Spleen (tissue), 7 donors: ENCODE data around the gene SLIT1.

Experiments
- POLR2A ChIP-seq, 3 donors: fragments of 450-650 bp; IDR thresholded peaks; one replicate each; pipeline ENCODE4 v1.5.1; 2017; ENCODE audit warnings: antibody characterized with exemption in 3 of 3, mild to moderate bottlenecking in 1 of 3
- TF ChIP-seq, protein P1 (sequence below), 11 experiments: fragments of 200-600 bp in 7 of 11; fragments of 450-650 bp in 4 of 11; sonication (generic) in 4 of 11; IDR thresholded peaks in 8 of 11; conservative IDR thresholded peaks in 3 of 11; 1 replicate in 7 of 11; 2 replicates in 4 of 11; pipeline versions ENCODE4 v1.4.0 to v1.8.0; 2016 to 2021; ENCODE audit warnings: antibody characterized with exemption in 11 of 11, inconsistent platforms in 4 of 11, mild to moderate bottlenecking in 1 of 11
- donor health status: DM: no; HTN: no; CAD: no; lungs with moderate emphysema.
- donor health status: DM: no; HTN: no; CAD: no.
- donor health status: DM: no; HTN: no; CAD: no.

DNA sequence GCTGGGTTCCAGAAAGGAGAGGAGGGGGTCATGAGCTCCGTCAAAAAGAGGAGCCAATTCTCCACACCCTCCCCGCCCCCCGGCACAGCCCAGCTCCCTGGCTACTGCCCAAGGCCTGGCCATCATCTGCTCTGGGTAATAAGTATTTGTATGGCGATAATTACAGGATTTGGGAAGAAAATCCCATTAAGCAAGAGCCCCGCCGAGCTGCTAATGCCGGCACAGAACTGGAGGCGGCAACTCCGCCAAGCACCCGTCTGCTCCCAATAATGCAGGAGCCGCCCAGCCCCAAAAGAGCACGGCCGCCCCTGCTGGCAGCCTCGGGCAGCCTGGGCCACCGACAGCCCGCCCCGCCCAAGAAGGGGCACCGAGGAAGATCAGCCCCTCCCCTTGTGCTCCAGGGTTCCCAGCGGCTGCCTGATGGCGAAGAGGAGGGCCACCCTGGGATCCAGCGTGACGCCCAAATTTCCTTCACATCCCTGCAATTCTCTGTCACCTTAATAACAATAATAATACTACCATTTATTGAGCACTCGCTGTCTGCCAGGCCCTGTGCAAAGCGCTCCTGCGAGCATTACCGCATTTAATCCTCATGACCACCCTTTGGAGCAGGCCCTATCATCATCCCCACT lies 5.9 kb downstream of the SLIT1 start:
- TF ChIP-seq, protein P1, sequence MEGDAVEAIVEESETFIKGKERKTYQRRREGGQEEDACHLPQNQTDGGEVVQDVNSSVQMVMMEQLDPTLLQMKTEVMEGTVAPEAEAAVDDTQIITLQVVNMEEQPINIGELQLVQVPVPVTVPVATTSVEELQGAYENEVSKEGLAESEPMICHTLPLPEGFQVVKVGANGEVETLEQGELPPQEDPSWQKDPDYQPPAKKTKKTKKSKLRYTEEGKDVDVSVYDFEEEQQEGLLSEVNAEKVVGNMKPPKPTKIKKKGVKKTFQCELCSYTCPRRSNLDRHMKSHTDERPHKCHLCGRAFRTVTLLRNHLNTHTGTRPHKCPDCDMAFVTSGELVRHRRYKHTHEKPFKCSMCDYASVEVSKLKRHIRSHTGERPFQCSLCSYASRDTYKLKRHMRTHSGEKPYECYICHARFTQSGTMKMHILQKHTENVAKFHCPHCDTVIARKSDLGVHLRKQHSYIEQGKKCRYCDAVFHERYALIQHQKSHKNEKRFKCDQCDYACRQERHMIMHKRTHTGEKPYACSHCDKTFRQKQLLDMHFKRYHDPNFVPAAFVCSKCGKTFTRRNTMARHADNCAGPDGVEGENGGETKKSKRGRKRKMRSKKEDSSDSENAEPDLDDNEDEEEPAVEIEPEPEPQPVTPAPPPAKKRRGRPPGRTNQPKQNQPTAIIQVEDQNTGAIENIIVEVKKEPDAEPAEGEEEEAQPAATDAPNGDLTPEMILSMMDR (IDR thresholded peaks at IDR 0.05 in 8 of 11, conservative IDR thresholded peaks at IDR 0.05 in 3 of 11): no peak
- no peak for TF ChIP-seq POLR2A (IDR thresholded peaks at IDR 0.05)
